Heart left ventricle (tissue), 13 donors: ENCODE data around the gene SPEG.

Experiments used
- CTCF ChIP-seq, 12 donors: fragments of 200-600 bp; sonication (generic) in 4 of 12; IDR thresholded peaks; one replicate each; pipeline versions ENCODE4 v1.5.0 to v1.8.0; 2018 to 2022; ENCODE audit warnings: antibody characterized with exemption in 12 of 12, mild to moderate bottlenecking in 5 of 12
- POLR2A ChIP-seq, 2 donors: fragments of 450-650 bp; IDR thresholded peaks; one replicate each; pipeline ENCODE4 v1.6.1; 2017; ENCODE audit warnings: antibody characterized with exemption in 2 of 2, mild to moderate bottlenecking in 2 of 2, moderate library complexity in 2 of 2
- donor health status: ischemic (EF 13 %, LVEDD 7.1; RV severe dilation, severe dysfunction).
- donor health status: DM: no; HTN: yes; CAD: no.
- donor health status: DM: no; HTN: no; CAD: no.
- donor health status: ischemic (EF 25% LVEDD 6.9; RV normal size, moderate dysfunction).
- donor health status: ischemic (EF 25% LVEDD 5.7; RV mildly dilated, moderate dysfunction).
- donor health status: ischemic (EF 35%, LVEDD 5.7; RV mildly dilated, moderate dysfunction).
- donor health status: nonischemic (EF 11% LVEDD 7.7; RV severe dilation, severe dysfunction).
- donor health status: DM: yes; HTN: yes; CAD: no.
- donor health status: PGD.
- donor health status: ischemic (EF 29% LVEDD 5.4; RV normal size, mild dysfunction).
- donor health status: nonischemic (EF 23%, LVEDD 6.1; RV moderate dilation, normal function).

- TF ChIP-seq CTCF (IDR thresholded peaks at IDR 0.05) (no peak), POLR2A (IDR thresholded peaks at IDR 0.05) (no peak)
These were observed 4.6 kb upstream of the SPEG start for GRCh38 chr2:219429958-219430606.
